ENCODE results near the gene SLC25A13.

SLC25A13 gene

GRCh38 chr7:96287559-96287958 lies 34.3 kb downstream of the SLC25A13 start:
- in situ Hi-C loops (cut with HindIII; ENCODE audit: low sequenced_read_pairs) = no loop called here
- no peak for TF ChIP-seq CTCF (IDR thresholded peaks at IDR 0.05; ENCODE audit: low read depth, low read length)
- no peak for DNase-seq (ENCODE audit: low read depth, low spot score)
- no peak overlapping the region for H3K4me3 ChIP-seq (ENCODE audit: low read depth, low read length)

GRCh38 chr7:96287132-96287531 lies 34.8 kb downstream of the SLC25A13 start:
- in situ Hi-C loops (cut with HindIII; ENCODE audit: low sequenced_read_pairs) = no loop called here
- no peak for TF ChIP-seq CTCF (IDR thresholded peaks at IDR 0.05; ENCODE audit: low read depth, low read length)

GRCh38 chr7:96285579-96285978 lies 36.3 kb downstream of the SLC25A13 start:
- in situ Hi-C loops (cut with HindIII; ENCODE audit: low sequenced_read_pairs) = no loop called here
- H3K4me3 ChIP-seq (ENCODE audit: low read depth, low read length) = no peak overlapping the region
- TF ChIP-seq CTCF (IDR thresholded peaks at IDR 0.05; ENCODE audit: low read depth, low read length) = no peak
- DNase-seq (ENCODE audit: low read depth, low spot score) = no peak

More at GRCh38 chr7:96287132-96287531, 34.8 kb downstream of the SLC25A13 start:
- DNase-seq (ENCODE audit: low read depth, low spot score) = no peak
- no peak overlapping the region for H3K4me3 ChIP-seq (ENCODE audit: low read depth, low read length)

GRCh38 chr7:96284835-96285234 lies 37.1 kb downstream of the SLC25A13 start:
- no peak for DNase-seq (ENCODE audit: low read depth, low spot score)
- in situ Hi-C loops (cut with HindIII; ENCODE audit: low sequenced_read_pairs) = no loop called here
- H3K4me3 ChIP-seq (ENCODE audit: low read depth, low read length) = no peak overlapping the region
- no peak for TF ChIP-seq CTCF (IDR thresholded peaks at IDR 0.05; ENCODE audit: low read depth, low read length)

GRCh38 chr7:96284240-96284639 lies 37.7 kb downstream of the SLC25A13 start:
- DNase-seq (ENCODE audit: low read depth, low spot score) = no peak
- no peak for TF ChIP-seq CTCF (IDR thresholded peaks at IDR 0.05; ENCODE audit: low read depth, low read length)
- in situ Hi-C loops (cut with HindIII; ENCODE audit: low sequenced_read_pairs) = no loop called here

GRCh38 chr7:96282835-96283234 lies 39.1 kb downstream of the SLC25A13 start:
- in situ Hi-C loops (cut with HindIII; ENCODE audit: low sequenced_read_pairs) = no loop called here
- no peak overlapping the region for H3K4me3 ChIP-seq (ENCODE audit: low read depth, low read length)
- DNase-seq (ENCODE audit: low read depth, low spot score) = no peak
- no peak for TF ChIP-seq CTCF (IDR thresholded peaks at IDR 0.05; ENCODE audit: low read depth, low read length)

More at GRCh38 chr7:96284240-96284639, 37.7 kb downstream of the SLC25A13 start:
- H3K4me3 ChIP-seq (ENCODE audit: low read depth, low read length) = no peak overlapping the region

- no peak for TF ChIP-seq CTCF (IDR thresholded peaks at IDR 0.05; ENCODE audit: low read depth, low read length)
- in situ Hi-C loops (cut with HindIII; ENCODE audit: low sequenced_read_pairs) = no loop called here
- H3K4me3 ChIP-seq (ENCODE audit: low read depth, low read length) = no peak overlapping the region
- DNase-seq (ENCODE audit: low read depth, low spot score) = no peak
These were observed 44.0 kb downstream of the SLC25A13 start for GRCh38 chr7:96277921-96278320.
